B cell (primary cell): ENCODE data around the gene HLA-DMA. TPM values are rescaled to one million over a fixed set of nuclear protein-coding genes. Genes with fewer than 3 reads are reported as not detected.

Source experiments
- ATAC-seq: fragments of 200-7000 bp; cut with Tn5 transposase; one replicate; pipeline ENCODE4 v1.10.0; 2021; ENCODE audit warnings: low read depth, mild to moderate bottlenecking, moderate number of reproducible peaks, moderate library complexity
- CTCF ChIA-PET: fragments of 350-600 bp; sonication (Branson Sonifier 250); formaldehyde crosslinking; loops from one replicate; lab custom pipeline; 2021; ENCODE audit warnings: antibody characterized with exemption, inconsistent platforms; lab: Charles Lee
- POLR2A ChIA-PET: fragments of 350-600 bp; sonication (Branson Sonifier 250); formaldehyde crosslinking; loops from one replicate; lab custom pipeline; 2021; ENCODE audit warnings: antibody characterized with exemption; lab: Charles Lee
- DNase-seq: peaks from one replicate; pipeline ENCODE4 v3.0.0; 2013
- H2AFZ ChIP-seq: 2 replicates; pipeline ENCODE4 v1.6.1; 2012; ENCODE audit warnings: mild to moderate bottlenecking, low read depth, low read length; ENCODE audit not compliant: insufficient read depth, poor library complexity, severe bottlenecking
- H3K27ac ChIP-seq, 2 donors: 1 replicate in 1 of 2; 2 replicates in 1 of 2; pipeline ENCODE4 v1.5.1; 2012 to 2013; ENCODE audit warnings: low read length in 2 of 2, mild to moderate bottlenecking in 2 of 2, moderate library complexity in 1 of 2
- H3K27me3 ChIP-seq, 4 experiments: fragments of 200-600 bp in 1 of 4; sonication (generic) in 1 of 4; replicated peaks in 1 of 4; 1 replicate in 2 of 4; 2 replicates in 2 of 4; pipeline versions ENCODE4 v1.6.1 to v1.7.0; 2013 to 2016; ENCODE audit warnings: low read length in 3 of 4, mild to moderate bottlenecking in 2 of 4, mixed read lengths in 1 of 4, moderate library complexity in 1 of 4; ENCODE audit not compliant: insufficient read depth in 4 of 4, control insufficient read depth in 3 of 4; ENCODE audit errors: control extremely low read depth in 1 of 4
- H3K36me3 ChIP-seq, 2 experiments: replicated peaks in 1 of 2; 1 replicate in 1 of 2; 2 replicates in 1 of 2; pipeline versions ENCODE4 v1.6.1 to v1.7.1; 2013; ENCODE audit warnings: low read length in 1 of 2; ENCODE audit not compliant: insufficient read depth in 2 of 2, control insufficient read depth in 1 of 2; ENCODE audit errors: control extremely low read depth in 1 of 2, extremely low read depth in 1 of 2
- H3K4me1 ChIP-seq, 2 donors: fragments of 200-600 bp in 1 of 2; sonication (generic) in 1 of 2; 1 replicate in 1 of 2; 2 replicates in 1 of 2; pipeline versions ENCODE4 v1.5.1 to v1.6.1; 2013 to 2017; ENCODE audit warnings: low read length in 2 of 2; ENCODE audit not compliant: control insufficient read depth in 2 of 2, insufficient read depth in 2 of 2
- H3K4me2 ChIP-seq: replicated peaks from 2 replicates; pipeline ENCODE3; 2012; ENCODE audit warnings: mild to moderate bottlenecking, low read depth, low read length; ENCODE audit not compliant: poor library complexity, severe bottlenecking
- H3K4me3 ChIP-seq, 5 experiments: fragments of 200-600 bp in 1 of 5; sonication (generic) in 1 of 5; 1 replicate in 3 of 5; 2 replicates in 2 of 5; pipeline versions ENCODE4 v1.5.1 to v1.7.0; 2011 to 2016; ENCODE audit warnings: low read length in 4 of 5, mild to moderate bottlenecking in 4 of 5, low read depth in 2 of 5, control low read depth in 1 of 5, moderate library complexity in 1 of 5; ENCODE audit not compliant: insufficient read depth in 1 of 5; ENCODE audit errors: control extremely low read depth in 1 of 5, extremely low read depth in 1 of 5
- H3K79me2 ChIP-seq: fragments of 200-600 bp; sonication (generic); one replicate; pipeline ENCODE4 v1.6.0; 2016; ENCODE audit warnings: low read length; ENCODE audit not compliant: control insufficient read depth, insufficient read depth
- H3K9ac ChIP-seq: fragments of 200-600 bp; sonication (generic); 2 replicates; pipeline ENCODE4 v1.6.1; 2017; ENCODE audit warnings: mild to moderate bottlenecking, low read length, moderate library complexity
- H3K9me3 ChIP-seq, 3 donors: one replicate each; pipeline versions ENCODE4 v1.6.1 to v1.7.1; 2013; ENCODE audit warnings: low read length in 2 of 3; ENCODE audit not compliant: control insufficient read depth in 2 of 3, insufficient read depth in 1 of 3; ENCODE audit errors: control extremely low read depth in 1 of 3
- H4K20me1 ChIP-seq: 2 replicates; pipeline ENCODE4 v1.6.0; 2012; ENCODE audit warnings: mild to moderate bottlenecking, low read length; ENCODE audit not compliant: insufficient read depth, control insufficient read depth, poor library complexity, severe bottlenecking
- H3K27ac Mint-ChIP-seq: one replicate; pipeline ENCODE4 v1.8.0; 2021; ENCODE audit warnings: mixed read lengths
- H3K27me3 Mint-ChIP-seq: one replicate; pipeline ENCODE4 v1.8.0; 2021; ENCODE audit warnings: mixed read lengths
- H3K4me1 Mint-ChIP-seq: one replicate; pipeline ENCODE4 v1.8.0; 2021; ENCODE audit warnings: mixed read lengths
- H3K4me3 Mint-ChIP-seq: one replicate; pipeline ENCODE4 v1.8.0; 2021; ENCODE audit warnings: mixed read lengths
- H3K9me3 Mint-ChIP-seq: one replicate; pipeline ENCODE4 v1.8.0; 2022; ENCODE audit warnings: mixed read lengths; ENCODE audit not compliant: insufficient read depth
- CTCF ChIP-seq: fragments of 200-600 bp; IDR thresholded peaks from one replicate; pipeline ENCODE4 v1.8.0; 2022; ENCODE audit warnings: antibody characterized with exemption, mild to moderate bottlenecking
- EZH2 ChIP-seq: IDR thresholded peaks from 2 replicates; pipeline ENCODE4 v1.6.1; 2012; ENCODE audit warnings: borderline replicate concordance, low read depth, mild to moderate bottlenecking, moderate library complexity, low read length; ENCODE audit not compliant: insufficient read depth, poor library complexity, severe bottlenecking
- WGBS: methylation state at CpG from one replicate; pipeline ENCODE4 v1.1.5; 2013; ENCODE audit warnings: missing lambda C conversion rate; ENCODE audit not compliant: insufficient coverage; 5-methylcytosine and 5-hydroxymethylcytosine counted together
- intact Hi-C: fragments of 100-400 bp; cut with micrococcal nuclease; formaldehyde crosslinking; loops from one replicate; pipeline ENCODE4 v1.10.0; 2022
- polyA plus RNA-seq: library from polyadenylated mRNA; depleted of rRNA; stranded (reverse); fragments of >200 nt; gene quantifications from 2 replicates; pipeline ENCODE4 v1.2.3, GENCODE V29; 2012
- total RNA-seq, 2 donors: library from RNA; stranded (reverse); fragments of 120-200 nt in 1 of 2; gene quantifications; 1 replicate in 1 of 2; 2 replicates in 1 of 2; pipeline versions ENCODE4 v1.2.3 to v1.2.4, GENCODE V29; 2013 to 2022

The HLA-DMA gene
- total and polyA plus RNA-seq, 2 donors (not counting 1 experiment from before 2014, with no cell fraction given): 558 to 925 TPM

- TF ChIP-seq CTCF (no peak), EZH2 (no peak)
- H3K4me1 Mint-ChIP-seq: peaks cover 80% of the 10 kb centered on the region
- H3K79me2 ChIP-seq: peaks cover 70% of the 10 kb centered on the region
These were observed 12.2 kb downstream of the HLA-DMA start, which contains the start of gene HLA-DMB for GRCh38 chr6:32940656-32941213. Gene HLA-DMB (minus strand): TSS chr6:32941028. CDS start chr6:32940807, 221 bp downstream.

GRCh38 chr6:32938494-32938893 lies 14.4 kb downstream of the HLA-DMA start:
- Mint-ChIP-seq H3K4me3 (peak overlapping the region; percentile 83), H3K27me3 (no peaks in the 10 kb centered on the region), H3K9me3 (no peaks in the 10 kb centered on the region), H3K27ac (peak overlapping the region; percentile 88), H3K4me1 (peaks cover 82% of the 10 kb centered on the region)
- ChIA-PET POLR2A (interaction anchor here (1.1 to 7.4 kb wide), 3 partner anchors 14 to 46 kb away, joined by 3 to 326 read pairs (median 131); partner anchors contain the start of genes BRD2 and HLA-DMA), CTCF (interaction anchor here (1.6 to 15.8 kb wide), 5 partner anchors 15 to 54 kb away, joined by 3 to 462 read pairs (median 60); partner anchors contain the start of genes BRD2 and HLA-DMA)
- peaks cover 70 to 82% of the 10 kb centered on the region in 2 donors for H3K4me1 ChIP-seq
- H3K9me3 ChIP-seq: no peaks in the 10 kb centered on the region
- H3K79me2 ChIP-seq: peaks cover 79% of the 10 kb centered on the region
- H3K27me3 ChIP-seq: no peaks in the 10 kb centered on the region
- ATAC-seq (no peak), DNase-seq (no peak)
- TF ChIP-seq EZH2: no peak
- peak overlapping the region; percentile 93 for H3K9ac ChIP-seq
- H3K36me3 ChIP-seq: peaks cover 9 to 60% of the 10 kb centered on the region in 2 experiments
- WGBS: 83% methylated on average over 5 of the region's 7 CpGs
- intact Hi-C loops: no loop called here
- no peak overlapping the region for H2AFZ ChIP-seq
- H3K27ac ChIP-seq: peak overlapping the region; percentile 8 to 98
- H3K4me3 ChIP-seq: peak overlapping the region; percentile 51 to 100 (median 96)
- H3K4me2 ChIP-seq: peak overlapping the region; percentile 81
- H4K20me1 ChIP-seq: peaks cover 8% of the 10 kb centered on the region

More at GRCh38 chr6:32940656-32941213, 12.2 kb downstream of the HLA-DMA start, which contains the start of gene HLA-DMB:
- ChIA-PET CTCF (interaction anchor here (0.8 to 15.8 kb wide), 14 partner anchors 7 to 103 kb away, joined by 3 to 462 read pairs (median 6); partner anchors contain the start of genes BRD2, HLA-DMA and TAP2), POLR2A (interaction anchor here (0.6 to 7.4 kb wide), 17 partner anchors 9 to 750 kb away, joined by 3 to 326 read pairs (median 7); partner anchors contain the start of genes BRD2, HLA-DMA, PBX2 and PSMB8)
- H3K27ac ChIP-seq: peak within 1 kb of the TSS; percentile 97 to 98
- H2AFZ ChIP-seq: no peak within 1 kb of the TSS
- H3K4me1 ChIP-seq: peaks cover 66 to 82% of the 10 kb centered on the region in 2 donors
- peak within 1 kb of the TSS; percentile 81 for H3K4me2 ChIP-seq
- Mint-ChIP-seq H3K27me3 (no peaks in the 10 kb centered on the region), H3K27ac (peak within 1 kb of the TSS; percentile 99), H3K4me3 (peak within 1 kb of the TSS; percentile 96), H3K9me3 (no peaks in the 10 kb centered on the region)
- peaks cover 8% of the 10 kb centered on the region for H4K20me1 ChIP-seq
- intact Hi-C loops: loop anchor here (1.0 to 10.0 kb wide), 9 partner anchors 7 to 668 kb away; partner anchors contain the start of genes HLA-DMA, HLA-DOB and PSMB8
- peaks cover 0 to 37% of the 10 kb centered on the region in 2 experiments for H3K36me3 ChIP-seq
- H3K4me3 ChIP-seq: peak within 1 kb of the TSS; percentile 95 to 100 (median 96)
- H3K27me3 ChIP-seq: no peaks in the 10 kb centered on the region
- DNase-seq (peak; percentile 91), ATAC-seq (peak; percentile 51)
- H3K9ac ChIP-seq: peak within 1 kb of the TSS; percentile 93
- no peaks in the 10 kb centered on the region for H3K9me3 ChIP-seq
- 2% methylated on average over 7 of the region's 9 CpGs for WGBS
